ENCODE measurements around the gene UBA52.
A peak's percentile ranks its signal among the peaks of the same experiment; 100 is the strongest.

The UBA52 gene

GRCh38 chr19:18611327-18612050 is 39.8 kb downstream of the UBA52 start:
- H3K4me1 ChIP-seq (ENCODE audit: insufficient read depth, poor library complexity, severe bottlenecking): peaks cover 8% of the 10 kb centered on the region
- no peaks in the 10 kb centered on the region for H3K36me3 ChIP-seq (ENCODE audit: low read depth)
- no peak for TF ChIP-seq CTCF (IDR thresholded peaks at IDR 0.05; ENCODE audit: poor library complexity, severe bottlenecking)
- peak; percentile 50 for DNase-seq (ENCODE audit: low spot score)
- no peak overlapping the region for H3K4me3 ChIP-seq (ENCODE audit: severe bottlenecking)
- H3K27ac ChIP-seq (ENCODE audit: poor library complexity, severe bottlenecking): no peak overlapping the region
- no peaks in the 10 kb centered on the region for H3K9me3 ChIP-seq (ENCODE audit: severe bottlenecking)
- no peak for ATAC-seq (ENCODE audit: low read depth)
- H3K27me3 ChIP-seq (ENCODE audit: insufficient read depth, poor library complexity, severe bottlenecking): peaks cover 78% of the 10 kb centered on the region

- peak; percentile 45 for DNase-seq (ENCODE audit: low spot score)
- H3K4me1 ChIP-seq (ENCODE audit: insufficient read depth, poor library complexity, severe bottlenecking): peaks cover 8% of the 10 kb centered on the region
- H3K27ac ChIP-seq (ENCODE audit: poor library complexity, severe bottlenecking): no peak overlapping the region
- no peaks in the 10 kb centered on the region for H3K9me3 ChIP-seq (ENCODE audit: severe bottlenecking)
- peak overlapping the region; percentile 17 for H3K4me3 ChIP-seq (ENCODE audit: severe bottlenecking)
- peaks cover 77% of the 10 kb centered on the region for H3K27me3 ChIP-seq (ENCODE audit: insufficient read depth, poor library complexity, severe bottlenecking)
- TF ChIP-seq CTCF (IDR thresholded peaks at IDR 0.05; ENCODE audit: poor library complexity, severe bottlenecking): no peak
- H3K36me3 ChIP-seq (ENCODE audit: low read depth): no peaks in the 10 kb centered on the region
- peak; percentile 26; the same call in 2 of the 3 replicates for ATAC-seq (ENCODE audit: low read depth)
Observed at GRCh38 chr19:18612051-18612771, 40.6 kb downstream of the UBA52 start.

GRCh38 chr19:18612772-18613588 is 41.3 kb downstream of the UBA52 start, which contains the start of gene TMEM59L:
Gene TMEM59L, plus strand, starts transcription at chr19:18612870. Its CDS starts 89 bp downstream, at chr19:18612959.
- TF ChIP-seq CTCF (IDR thresholded peaks at IDR 0.05; ENCODE audit: poor library complexity, severe bottlenecking): no peak
- peaks cover under 1% of the 10 kb centered on the region for H3K4me1 ChIP-seq (ENCODE audit: insufficient read depth, poor library complexity, severe bottlenecking)
- H3K27me3 ChIP-seq (ENCODE audit: insufficient read depth, poor library complexity, severe bottlenecking): peaks cover 70% of the 10 kb centered on the region
- no peaks in the 10 kb centered on the region for H3K9me3 ChIP-seq (ENCODE audit: severe bottlenecking)
- ATAC-seq (ENCODE audit: low read depth) (no peak), DNase-seq (ENCODE audit: low spot score) (no peak)
- H3K27ac ChIP-seq (ENCODE audit: poor library complexity, severe bottlenecking): no peak within 1 kb of the TSS
- H3K36me3 ChIP-seq (ENCODE audit: low read depth): no peaks in the 10 kb centered on the region
- H3K4me3 ChIP-seq (ENCODE audit: severe bottlenecking): peak within 1 kb of the TSS; percentile 17

- H3K4me3 ChIP-seq (ENCODE audit: severe bottlenecking): no peak overlapping the region
- no peak for TF ChIP-seq CTCF (IDR thresholded peaks at IDR 0.05; ENCODE audit: poor library complexity, severe bottlenecking)
- no peak for ATAC-seq (ENCODE audit: low read depth)
- peak; percentile 48 for DNase-seq (ENCODE audit: low spot score)
- no peaks in the 10 kb centered on the region for H3K36me3 ChIP-seq (ENCODE audit: low read depth)
- no peaks in the 10 kb centered on the region for H3K4me1 ChIP-seq (ENCODE audit: insufficient read depth, poor library complexity, severe bottlenecking)
- H3K27me3 ChIP-seq (ENCODE audit: insufficient read depth, poor library complexity, severe bottlenecking): peaks cover 62% of the 10 kb centered on the region
- H3K27ac ChIP-seq (ENCODE audit: poor library complexity, severe bottlenecking): no peak overlapping the region
- no peaks in the 10 kb centered on the region for H3K9me3 ChIP-seq (ENCODE audit: severe bottlenecking)
Observed at GRCh38 chr19:18613589-18614234, 42.1 kb downstream of the UBA52 start.
